GM18907 (cell line): ENCODE results near the gene ABO.
"Not testable (repeated sequence)": the region's sequence is repeated elsewhere in the genome, so short reads cannot be mapped to it uniquely, and the experiment has no call there.

ENCODE experiments used
- ATAC-seq: cut with Tn5 transposase; IDR thresholded peaks from one replicate; pipeline ENCODE4 v1.9.1; 2021; ENCODE audit warnings: mild to moderate bottlenecking, moderate library complexity; ENCODE audit not compliant: unreplicated experiment

ABO gene

GRCh38 chr9:133275105-133276000, at the start of gene ABO:
Gene ABO, minus strand, starts transcription at chr9:133275201.
- no peak for ATAC-seq

DNA sequence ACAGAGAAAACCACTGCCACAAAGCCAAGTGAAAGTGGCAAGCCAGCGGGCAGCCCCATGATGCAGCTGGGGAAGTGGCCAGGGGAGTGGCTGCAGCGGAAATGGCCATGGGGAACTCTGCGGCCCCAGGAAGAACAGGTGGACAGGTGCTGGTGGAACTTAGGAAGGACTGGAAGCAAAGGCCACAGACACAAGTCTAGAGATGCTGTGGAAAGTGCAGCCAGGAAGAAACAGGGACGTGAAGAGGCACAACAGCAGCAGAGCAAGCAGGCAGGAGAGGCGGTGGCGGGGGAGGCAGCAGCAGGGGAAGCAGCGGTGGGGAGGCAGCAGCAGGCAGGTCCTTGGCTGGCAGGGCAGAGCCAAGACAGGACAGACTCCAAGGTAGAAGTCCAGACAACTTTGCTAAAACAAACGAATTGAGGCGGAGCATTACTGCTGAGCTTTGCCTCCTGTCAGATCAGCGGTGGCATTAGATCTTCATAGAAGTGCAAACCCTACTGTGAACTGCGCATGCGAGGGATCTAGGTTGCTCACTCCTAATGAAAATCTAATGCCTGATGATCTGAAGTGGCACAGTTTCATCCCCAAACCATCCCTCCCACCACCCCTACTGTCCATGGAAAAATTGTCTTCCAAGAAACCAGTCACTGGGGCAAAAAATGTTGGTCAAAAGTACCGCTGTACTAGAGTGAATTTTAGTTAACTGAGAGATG, 49.1 kb upstream of the ABO start:
- no peak for ATAC-seq

DNA sequence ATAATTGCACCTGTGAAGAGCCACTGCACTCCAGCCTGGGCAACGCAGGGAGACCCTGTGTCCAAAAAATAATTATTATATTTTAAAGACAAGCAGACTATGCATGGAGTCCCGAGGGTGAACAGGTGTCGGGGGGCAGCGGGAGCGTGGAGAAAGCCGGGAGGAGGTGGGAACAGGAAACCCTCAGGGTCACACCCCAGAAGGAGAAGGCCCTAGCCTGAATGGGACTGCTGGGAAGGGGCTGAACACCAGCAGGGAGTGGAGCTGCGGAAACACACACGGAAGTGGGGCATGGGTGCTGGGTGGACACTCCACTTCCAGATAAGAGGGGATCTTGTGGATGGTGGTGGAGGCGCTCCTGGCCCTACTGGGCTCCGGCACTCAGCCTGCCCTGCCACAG, 48.2 kb upstream of the ABO start:
- no peak for ATAC-seq

GRCh38 chr9:133322701-133323100, 47.7 kb upstream of the ABO start:
- ATAC-seq: no peak

- no peak for ATAC-seq
Observed at GRCh38 chr9:133321411-133321935, 46.5 kb upstream of the ABO start.

GRCh38 chr9:133320421-133320881, 45.5 kb upstream of the ABO start:
- no peak for ATAC-seq

DNA sequence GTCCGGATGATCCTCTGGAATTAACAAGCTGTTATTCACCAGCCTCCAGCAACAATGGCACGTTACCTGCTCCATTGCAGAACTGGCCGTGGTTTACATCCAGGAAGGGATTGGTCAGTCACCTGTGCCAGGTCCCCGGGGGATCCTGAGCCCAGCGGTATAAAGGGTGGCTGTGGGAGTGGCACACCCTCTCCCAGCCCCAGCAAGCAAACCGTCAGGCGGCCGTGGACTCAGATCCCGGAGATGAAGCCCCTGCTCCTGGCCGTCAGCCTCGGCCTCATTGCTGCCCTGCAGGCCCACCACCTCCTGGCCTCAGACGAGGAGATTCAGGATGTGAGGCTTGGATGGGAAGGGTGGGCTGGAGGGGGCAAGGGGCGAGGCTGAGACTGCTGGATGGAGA, 42.5 kb upstream of the ABO start:
- not testable (repeated sequence) for ATAC-seq

DNA sequence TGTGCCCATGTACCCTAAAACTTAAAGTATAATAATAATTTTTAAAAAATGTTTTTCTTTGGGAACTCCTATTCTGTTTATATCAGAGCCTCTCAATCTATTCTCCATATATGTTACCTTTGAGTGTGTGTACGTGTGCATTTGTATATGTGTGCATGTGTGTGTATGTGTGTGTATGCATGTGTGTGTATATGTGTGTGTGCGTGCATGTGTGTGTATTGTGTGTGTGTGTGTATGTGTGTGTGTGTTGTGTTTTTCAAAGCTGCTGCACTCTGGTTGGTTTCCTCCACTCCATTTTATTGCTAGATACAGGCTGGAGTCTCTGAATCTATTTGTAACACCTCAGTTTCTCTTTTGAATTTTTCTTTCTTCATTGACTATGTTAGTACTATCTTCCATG, 41.0 kb upstream of the ABO start:
- no peak for ATAC-seq

DNA sequence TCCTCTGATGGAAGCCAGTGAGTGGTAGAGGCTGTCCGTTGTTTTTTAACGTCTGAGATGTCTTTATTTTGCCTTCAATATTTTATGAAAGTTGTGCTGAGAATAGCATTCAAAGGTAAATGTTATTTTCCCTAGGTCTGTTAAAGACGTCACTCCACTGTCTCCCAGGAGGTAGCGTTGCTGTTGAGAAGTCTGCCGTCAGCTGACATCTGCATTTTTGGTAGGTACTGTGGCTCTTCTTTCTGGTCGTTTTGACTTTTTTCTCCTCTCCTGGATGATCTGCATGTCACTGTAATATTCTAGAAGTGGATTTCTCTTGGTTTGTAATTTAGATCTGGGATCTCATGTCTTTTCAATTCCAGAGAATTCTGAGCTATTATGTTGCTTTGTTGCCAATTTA, 34.6 kb upstream of the ABO start:
- no peak for ATAC-seq

DNA sequence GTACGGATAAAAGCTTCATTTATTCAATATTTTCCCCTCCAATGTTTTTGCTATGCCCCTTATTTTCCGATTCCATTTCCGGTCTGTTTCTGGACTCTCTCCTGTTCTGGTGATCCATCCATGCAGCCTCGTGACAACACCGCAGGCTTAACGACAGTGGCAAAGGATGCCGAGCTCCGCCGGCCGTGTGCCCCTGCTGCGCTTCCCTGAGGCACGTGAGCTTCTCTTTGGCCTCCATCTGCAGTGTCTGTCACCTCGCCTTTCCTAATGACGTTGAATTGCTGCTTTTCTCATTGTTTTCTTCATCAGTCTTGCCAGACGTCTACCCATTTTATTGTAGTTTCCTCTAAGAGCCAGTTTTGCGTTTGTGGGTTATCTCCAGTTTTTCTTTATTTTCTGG, 32.3 kb upstream of the ABO start:
- ATAC-seq: no peak

DNA sequence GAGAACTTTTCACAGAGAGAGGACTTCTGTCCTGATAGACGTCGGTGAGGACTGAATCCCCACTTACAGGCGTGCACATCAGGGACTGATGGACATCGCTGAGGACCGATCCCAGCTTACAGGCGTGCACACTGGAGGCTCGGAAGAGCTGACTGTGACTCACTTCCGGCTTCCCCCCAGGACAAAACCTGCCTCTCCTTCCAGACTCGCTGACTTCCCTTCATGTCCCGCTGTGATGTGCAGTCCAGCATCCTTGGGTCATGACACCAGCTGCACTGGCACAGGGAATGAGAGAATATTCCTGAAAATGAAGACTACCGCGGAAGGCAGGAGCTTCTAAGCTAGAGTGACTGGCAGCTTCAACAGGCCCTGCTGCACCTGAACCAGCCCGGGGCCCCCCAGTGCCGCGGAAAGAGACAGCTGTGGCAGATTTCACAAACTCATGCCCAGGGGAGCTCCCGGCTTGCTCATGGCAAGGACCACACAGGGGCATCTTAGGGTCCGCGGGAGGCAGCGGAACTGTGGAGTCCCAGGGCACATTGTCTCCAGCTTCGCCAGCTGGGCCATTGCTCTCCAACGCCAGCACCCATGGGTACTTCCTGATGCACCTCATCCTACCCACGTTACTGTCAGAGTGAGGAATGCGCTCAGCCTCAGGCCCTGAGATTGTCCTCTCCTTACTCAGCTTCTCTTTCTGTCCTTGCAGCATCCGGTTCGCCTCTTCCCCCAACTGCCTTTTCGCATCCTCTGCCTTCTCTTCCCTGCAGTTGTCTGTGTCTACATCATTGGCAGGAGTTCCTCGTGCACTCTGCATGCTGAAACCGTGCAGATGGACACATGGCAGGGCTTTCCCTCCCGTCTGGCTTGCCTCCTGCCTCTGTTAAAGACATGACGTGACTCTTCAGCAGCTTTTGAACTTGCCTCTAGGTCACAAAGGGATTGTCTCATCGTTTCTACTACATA, 31.5 kb upstream of the ABO start:
- no peak for ATAC-seq

- no peak for ATAC-seq
Observed at GRCh38 chr9:133305731-133306130, 30.7 kb upstream of the ABO start.

DNA sequence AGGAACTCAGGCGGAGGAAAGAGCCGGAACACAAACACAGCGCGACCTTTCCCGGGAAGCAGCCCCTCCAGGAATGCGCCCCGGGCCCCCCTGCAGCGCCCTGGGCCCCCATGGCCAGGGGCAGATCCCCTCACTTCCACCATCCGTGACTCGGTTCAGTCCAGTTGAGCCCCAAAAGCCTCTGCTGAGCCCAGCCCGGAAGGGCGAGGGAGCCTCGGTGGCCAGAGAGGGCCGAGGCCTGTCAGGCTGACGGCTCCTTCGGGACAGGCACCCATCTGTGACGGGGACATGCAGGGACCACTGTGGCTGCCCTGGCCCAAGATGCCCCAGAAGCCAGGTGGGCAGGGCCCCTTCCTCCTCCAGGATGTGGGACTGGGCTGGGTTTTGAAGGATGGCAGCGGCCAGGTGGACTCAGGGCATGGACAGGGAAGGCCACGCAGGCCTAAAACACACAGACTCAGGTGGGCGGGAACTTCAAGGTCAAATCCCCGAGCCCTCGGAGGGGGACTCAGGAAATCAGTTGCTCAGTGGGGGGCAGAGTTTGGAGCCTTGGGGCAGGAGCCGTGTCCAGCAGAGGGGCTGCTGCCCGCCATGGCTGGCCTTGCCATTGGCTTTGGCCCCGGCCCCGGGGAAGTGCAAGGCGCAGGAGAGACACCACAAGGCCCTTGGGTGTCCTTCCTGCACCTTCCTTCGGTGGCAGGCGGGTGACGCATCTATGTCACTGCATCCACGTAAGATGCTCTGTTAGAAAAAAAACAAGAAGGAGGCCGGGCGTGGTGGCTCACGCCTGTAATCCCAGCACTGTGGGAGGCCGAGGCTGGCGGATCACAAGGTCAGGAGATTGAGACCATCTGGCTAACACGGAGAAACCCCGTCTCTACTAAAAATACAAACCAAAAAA, 29.7 kb upstream of the ABO start:
- ATAC-seq: no peak

DNA sequence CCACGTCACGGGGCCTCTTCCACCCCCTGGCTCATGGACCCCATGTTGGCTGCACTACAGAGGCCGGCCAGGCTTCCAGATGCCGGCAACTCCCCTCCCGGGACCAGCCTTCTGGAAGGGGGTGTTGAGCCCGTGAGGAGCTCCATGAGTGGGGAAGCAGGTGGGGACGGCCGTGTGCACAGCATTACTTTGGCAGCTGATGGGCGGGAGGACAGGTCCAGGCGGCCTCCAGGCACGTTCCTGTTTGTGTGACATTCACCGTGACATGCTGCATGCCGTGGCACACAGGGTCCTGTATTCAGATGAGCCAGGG, 29.1 kb upstream of the ABO start:
- ATAC-seq: no peak

GRCh38 chr9:133303266-133304157, 28.5 kb upstream of the ABO start:
- ATAC-seq: no peak

DNA sequence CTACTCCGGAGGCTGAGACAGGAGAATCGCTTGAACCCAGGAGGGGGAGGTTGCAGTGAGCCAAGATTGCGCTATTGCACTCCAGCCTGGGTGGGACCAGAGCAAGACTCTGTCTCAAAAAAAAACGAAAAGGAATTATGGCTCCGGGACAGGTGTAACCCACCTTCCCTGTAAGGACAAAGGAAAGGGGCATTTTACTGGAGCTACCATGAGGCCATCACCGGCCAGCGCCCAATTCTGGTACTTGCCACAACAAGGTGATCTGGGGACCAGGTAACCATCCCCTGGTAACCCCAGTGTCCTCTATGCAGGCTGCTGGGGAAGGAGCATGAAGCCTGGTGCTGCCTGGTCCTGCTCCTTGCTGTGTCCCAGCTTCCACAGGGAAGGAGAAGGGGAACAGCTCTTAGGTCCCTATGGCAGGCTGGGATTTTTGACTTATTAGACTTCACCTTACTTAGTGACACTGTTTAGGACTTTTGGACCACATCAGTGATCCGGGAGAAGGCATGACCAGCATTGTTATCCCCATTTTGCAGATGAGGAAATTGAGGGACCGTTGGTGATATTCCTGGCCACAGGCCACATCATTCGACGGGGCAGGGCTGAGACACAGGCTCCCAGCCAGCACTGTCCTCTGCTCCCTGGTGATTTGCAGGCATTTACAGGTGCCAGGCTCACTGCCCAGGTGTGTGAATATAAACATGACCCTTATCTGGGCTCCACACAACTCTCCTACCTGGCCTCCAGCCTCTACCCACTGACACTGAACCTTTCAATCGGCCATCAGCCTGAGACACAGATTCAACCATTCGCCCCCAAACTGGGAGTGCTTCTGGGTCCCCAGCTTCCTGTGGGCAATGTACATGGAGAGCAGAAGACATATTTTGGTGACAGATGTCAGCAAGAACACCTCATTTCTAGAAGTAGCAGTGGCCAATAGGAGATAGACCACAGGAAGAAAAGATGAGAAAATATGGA, 26.5 kb upstream of the ABO start:
- no peak for ATAC-seq

- not testable (repeated sequence) for ATAC-seq
Observed at GRCh38 chr9:133299996-133300395, 25.0 kb upstream of the ABO start.

DNA sequence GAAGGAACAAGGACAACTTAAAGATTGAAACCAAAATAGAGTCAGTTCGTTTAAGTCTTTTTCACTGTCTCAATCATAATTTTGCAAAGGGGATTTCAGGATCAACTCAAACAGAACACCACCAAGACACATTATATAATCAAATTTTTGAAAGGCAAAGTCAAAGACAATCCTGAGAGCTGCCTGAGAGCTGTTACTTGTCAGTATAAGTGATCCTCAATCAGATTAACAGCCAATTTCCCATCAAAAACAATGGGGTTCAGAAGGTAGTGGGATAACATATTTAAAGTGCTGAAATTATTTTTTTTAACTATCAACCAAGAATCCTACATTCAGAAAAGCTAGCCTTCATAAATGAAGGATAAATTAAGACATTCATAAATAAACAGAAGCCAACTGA, 19.3 kb upstream of the ABO start:
- no peak for ATAC-seq
